ENCODE measurements around the gene ZWILCH.

DNA sequence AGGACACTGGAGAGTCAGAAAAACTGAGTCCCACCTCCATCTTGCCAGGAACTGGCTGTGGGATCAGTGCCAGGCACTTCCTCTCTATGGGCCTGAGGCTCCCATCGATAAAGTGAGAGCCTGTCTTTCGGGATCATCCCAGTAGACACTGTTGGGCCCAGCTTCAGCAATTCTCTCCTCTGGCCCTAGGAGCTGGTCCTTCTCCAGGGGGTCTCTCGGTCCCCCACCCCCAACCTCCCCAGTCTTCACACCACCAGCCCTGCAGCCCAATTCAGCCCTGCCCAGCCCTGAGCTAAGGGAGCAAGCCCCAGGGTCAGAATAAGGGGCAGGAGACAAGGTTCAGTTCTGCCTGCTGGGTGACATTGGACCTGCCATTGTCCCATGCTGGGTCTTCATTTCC is 65.2 kb downstream of the ZWILCH start:
- TF ChIP-seq POLR2A (IDR thresholded peaks at IDR 0.05) (no peak), EP300 (IDR thresholded peaks at IDR 0.05) (no peak)
- TF ChIP-seq, protein P1, sequence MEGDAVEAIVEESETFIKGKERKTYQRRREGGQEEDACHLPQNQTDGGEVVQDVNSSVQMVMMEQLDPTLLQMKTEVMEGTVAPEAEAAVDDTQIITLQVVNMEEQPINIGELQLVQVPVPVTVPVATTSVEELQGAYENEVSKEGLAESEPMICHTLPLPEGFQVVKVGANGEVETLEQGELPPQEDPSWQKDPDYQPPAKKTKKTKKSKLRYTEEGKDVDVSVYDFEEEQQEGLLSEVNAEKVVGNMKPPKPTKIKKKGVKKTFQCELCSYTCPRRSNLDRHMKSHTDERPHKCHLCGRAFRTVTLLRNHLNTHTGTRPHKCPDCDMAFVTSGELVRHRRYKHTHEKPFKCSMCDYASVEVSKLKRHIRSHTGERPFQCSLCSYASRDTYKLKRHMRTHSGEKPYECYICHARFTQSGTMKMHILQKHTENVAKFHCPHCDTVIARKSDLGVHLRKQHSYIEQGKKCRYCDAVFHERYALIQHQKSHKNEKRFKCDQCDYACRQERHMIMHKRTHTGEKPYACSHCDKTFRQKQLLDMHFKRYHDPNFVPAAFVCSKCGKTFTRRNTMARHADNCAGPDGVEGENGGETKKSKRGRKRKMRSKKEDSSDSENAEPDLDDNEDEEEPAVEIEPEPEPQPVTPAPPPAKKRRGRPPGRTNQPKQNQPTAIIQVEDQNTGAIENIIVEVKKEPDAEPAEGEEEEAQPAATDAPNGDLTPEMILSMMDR (IDR thresholded peaks at IDR 0.05), result no peak

Measured in ovary (tissue), 3 donors.